ENCODE results near the gene LAMA2.

The LAMA2 gene

DNA sequence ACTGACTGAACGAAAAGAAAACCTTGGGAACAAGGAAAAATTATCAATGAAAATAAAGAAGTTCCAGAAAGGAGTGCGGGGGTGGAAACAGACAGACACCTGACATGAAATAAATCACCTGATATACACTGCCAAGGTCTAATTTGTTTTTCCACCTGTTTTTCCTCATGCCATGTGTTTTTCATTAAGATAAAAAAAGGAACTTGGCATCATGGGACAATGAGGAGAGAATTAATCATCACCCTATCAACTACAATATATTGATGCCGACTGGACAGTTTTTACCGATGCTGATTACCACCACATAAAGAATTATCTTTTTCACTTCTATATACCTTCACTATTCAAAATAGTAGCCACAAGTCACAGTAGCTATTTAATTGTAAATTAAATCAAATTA, 593.9 kb downstream of the LAMA2 start:
- Histone ChIP-seq H3K4me3 (ENCODE audit: low read length) (no peak overlapping the region), H3K36me3 (ENCODE audit: control insufficient read depth, insufficient read depth, low read length) (no peaks in the 10 kb centered on the region), H3K4me1 (ENCODE audit: control insufficient read depth, insufficient read depth, low read length) (no peaks in the 10 kb centered on the region), H3K27ac (ENCODE audit: low read length) (no peak overlapping the region), H3K9me3 (ENCODE audit: control insufficient read depth, insufficient read depth, low read length) (no peaks in the 10 kb centered on the region), H3K27me3 (ENCODE audit: control insufficient read depth, insufficient read depth, low read length) (no peaks in the 10 kb centered on the region)
- no CpG with 5 or more reads among the region's 4 CpGs for WGBS (ENCODE audit: insufficient coverage, insufficient read length)
- no peak for DNase-seq (ENCODE audit: low read depth, low spot score)

DNA sequence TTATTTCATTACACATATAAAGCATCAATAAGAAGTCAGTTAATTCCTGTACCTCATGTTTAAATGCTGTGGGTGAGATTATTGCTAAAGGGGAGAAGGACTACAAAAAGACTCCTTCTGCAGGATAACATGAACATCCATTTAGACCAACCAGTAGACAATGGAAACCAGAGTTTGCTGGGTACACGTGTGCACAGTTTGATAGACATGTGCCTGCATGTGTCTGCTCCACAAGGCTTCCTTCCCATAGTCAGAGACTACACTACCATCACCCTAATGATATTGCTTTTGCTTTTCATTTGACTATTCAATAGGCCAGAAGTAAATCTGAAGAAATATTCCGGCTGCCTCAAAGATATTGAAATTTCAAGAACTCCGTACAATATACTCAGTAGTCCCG, 595.4 kb downstream of the LAMA2 start:
- H3K27ac ChIP-seq (ENCODE audit: low read length), result no peak overlapping the region

DNA sequence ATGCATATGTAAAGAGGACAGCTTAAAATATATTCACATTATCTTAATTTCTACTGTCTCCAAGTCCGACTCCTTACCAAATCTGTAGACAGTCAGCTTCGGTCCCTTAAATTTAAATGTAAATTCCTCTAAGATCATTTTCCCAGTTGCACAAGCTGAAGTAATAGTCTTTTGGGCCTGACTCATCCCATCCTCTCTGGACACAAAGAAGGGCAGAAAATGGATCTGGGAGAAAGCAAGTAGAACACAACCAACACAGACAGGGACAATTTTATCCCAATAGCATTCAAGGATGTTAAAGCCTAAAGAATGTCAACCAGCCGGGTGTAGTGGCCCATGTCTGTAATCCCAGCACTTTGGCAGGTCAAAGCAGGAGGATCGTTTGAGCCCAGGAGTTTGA, 598.8 kb downstream of the LAMA2 start:
- no peaks in the 10 kb centered on the region for H3K9me3 ChIP-seq (ENCODE audit: control insufficient read depth, insufficient read depth, low read length)
- H3K27ac ChIP-seq (ENCODE audit: low read length), result no peak overlapping the region
- H3K4me1 ChIP-seq (ENCODE audit: control insufficient read depth, insufficient read depth, low read length), result no peaks in the 10 kb centered on the region
- DNase-seq (ENCODE audit: low read depth, low spot score), result no peak
- H3K4me3 ChIP-seq (ENCODE audit: low read length), result no peak overlapping the region
- H3K27me3 ChIP-seq (ENCODE audit: control insufficient read depth, insufficient read depth, low read length), result no peaks in the 10 kb centered on the region
- H3K36me3 ChIP-seq (ENCODE audit: control insufficient read depth, insufficient read depth, low read length), result no peaks in the 10 kb centered on the region
- WGBS (ENCODE audit: insufficient coverage, insufficient read length), result no CpG with 5 or more reads among the region's 4 CpGs

More for the DNA sequence above, 595.4 kb downstream of the LAMA2 start:
- Histone ChIP-seq H3K27me3 (ENCODE audit: control insufficient read depth, insufficient read depth, low read length) (no peaks in the 10 kb centered on the region), H3K4me1 (ENCODE audit: control insufficient read depth, insufficient read depth, low read length) (no peaks in the 10 kb centered on the region), H3K9me3 (ENCODE audit: control insufficient read depth, insufficient read depth, low read length) (no peaks in the 10 kb centered on the region), H3K4me3 (ENCODE audit: low read length) (no peak overlapping the region), H3K36me3 (ENCODE audit: control insufficient read depth, insufficient read depth, low read length) (no peaks in the 10 kb centered on the region)
- WGBS (ENCODE audit: insufficient coverage, insufficient read length), result no CpG with 5 or more reads among the region's 4 CpGs
- DNase-seq (ENCODE audit: low read depth, low spot score), result no peak

DNA sequence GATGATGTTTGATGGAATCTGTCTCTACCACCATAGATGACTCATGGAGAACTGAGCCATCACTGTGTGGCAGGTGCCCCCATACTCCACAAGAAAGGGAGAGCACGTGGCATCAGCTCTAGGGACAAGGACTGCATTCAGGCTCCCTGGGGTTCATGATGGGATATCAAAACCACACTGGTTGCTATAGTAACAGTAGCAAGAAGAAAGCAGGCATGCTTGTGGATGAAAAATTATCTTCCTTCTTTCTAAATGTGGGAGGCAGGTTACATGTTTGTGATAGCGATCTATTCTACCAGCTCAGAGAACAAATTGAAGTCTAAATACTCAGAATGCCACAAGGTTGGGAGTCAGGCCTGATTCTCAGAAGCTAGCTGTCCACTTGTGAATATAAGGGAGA, 602.8 kb downstream of the LAMA2 start:
- Histone ChIP-seq H3K27me3 (ENCODE audit: control insufficient read depth, insufficient read depth, low read length) (no peaks in the 10 kb centered on the region), H3K27ac (ENCODE audit: low read length) (no peak overlapping the region), H3K4me1 (ENCODE audit: control insufficient read depth, insufficient read depth, low read length) (no peaks in the 10 kb centered on the region), H3K4me3 (ENCODE audit: low read length) (no peak overlapping the region), H3K36me3 (ENCODE audit: control insufficient read depth, insufficient read depth, low read length) (no peaks in the 10 kb centered on the region), H3K9me3 (ENCODE audit: control insufficient read depth, insufficient read depth, low read length) (no peaks in the 10 kb centered on the region)
- no peak for DNase-seq (ENCODE audit: low read depth, low spot score)
- no CpG with 5 or more reads among the region's 2 CpGs for whole genome bisulfite sequencing (ENCODE audit: insufficient coverage, insufficient read length)

DNA sequence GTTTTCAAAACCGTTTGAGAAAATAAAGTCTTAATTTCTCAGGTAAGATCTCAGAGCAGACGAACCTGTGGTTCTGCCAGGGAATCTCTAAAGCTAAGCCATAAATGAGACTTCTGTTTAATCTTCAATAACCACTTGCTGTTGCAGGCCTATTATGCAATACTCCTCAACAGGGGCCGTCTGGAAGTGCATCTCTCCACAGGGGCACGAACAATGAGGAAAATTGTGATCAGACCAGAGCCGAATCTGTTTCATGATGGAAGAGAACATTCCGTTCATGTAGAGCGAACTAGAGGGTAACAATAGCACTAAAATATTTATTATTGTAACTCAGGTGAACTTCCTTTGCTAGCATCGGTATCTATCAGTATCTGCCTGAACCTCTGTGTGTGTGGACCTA, 603.4 kb downstream of the LAMA2 start:
- Histone ChIP-seq H3K4me3 (ENCODE audit: low read length) (no peak overlapping the region), H3K27ac (ENCODE audit: low read length) (no peak overlapping the region), H3K4me1 (ENCODE audit: control insufficient read depth, insufficient read depth, low read length) (no peaks in the 10 kb centered on the region), H3K36me3 (ENCODE audit: control insufficient read depth, insufficient read depth, low read length) (no peaks in the 10 kb centered on the region), H3K27me3 (ENCODE audit: control insufficient read depth, insufficient read depth, low read length) (no peaks in the 10 kb centered on the region), H3K9me3 (ENCODE audit: control insufficient read depth, insufficient read depth, low read length) (no peaks in the 10 kb centered on the region)
- WGBS (ENCODE audit: insufficient coverage, insufficient read length), result no CpG with 5 or more reads among the region's 8 CpGs
- DNase-seq (ENCODE audit: low read depth, low spot score), result no peak

DNA sequence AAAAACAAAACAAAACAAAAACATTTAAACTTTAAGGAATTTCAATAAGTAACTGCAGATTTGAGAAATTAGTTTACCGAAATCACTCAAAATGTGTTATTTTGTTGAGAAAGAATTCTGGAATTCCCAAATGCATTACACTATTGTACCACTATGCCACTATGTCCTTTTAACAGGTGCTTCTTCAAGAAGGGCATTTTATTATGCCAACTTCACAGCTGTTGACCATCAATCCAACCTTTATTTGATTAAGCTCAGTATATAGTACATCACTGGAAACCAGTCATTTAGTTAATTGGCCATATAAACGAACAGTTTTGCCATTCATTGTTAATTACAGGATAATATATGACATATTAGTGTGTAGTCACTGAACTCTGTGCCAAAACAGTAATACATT, 605.4 kb downstream of the LAMA2 start:
- DNase-seq (ENCODE audit: low read depth, low spot score), result no peak
- Histone ChIP-seq H3K9me3 (ENCODE audit: control insufficient read depth, insufficient read depth, low read length) (no peaks in the 10 kb centered on the region), H3K27ac (ENCODE audit: low read length) (no peak overlapping the region), H3K4me3 (ENCODE audit: low read length) (no peak overlapping the region), H3K4me1 (ENCODE audit: control insufficient read depth, insufficient read depth, low read length) (no peaks in the 10 kb centered on the region), H3K36me3 (ENCODE audit: control insufficient read depth, insufficient read depth, low read length) (no peaks in the 10 kb centered on the region), H3K27me3 (ENCODE audit: control insufficient read depth, insufficient read depth, low read length) (no peaks in the 10 kb centered on the region)
- WGBS (ENCODE audit: insufficient coverage, insufficient read length), result no CpG with 5 or more reads among the region's 2 CpGs

DNA sequence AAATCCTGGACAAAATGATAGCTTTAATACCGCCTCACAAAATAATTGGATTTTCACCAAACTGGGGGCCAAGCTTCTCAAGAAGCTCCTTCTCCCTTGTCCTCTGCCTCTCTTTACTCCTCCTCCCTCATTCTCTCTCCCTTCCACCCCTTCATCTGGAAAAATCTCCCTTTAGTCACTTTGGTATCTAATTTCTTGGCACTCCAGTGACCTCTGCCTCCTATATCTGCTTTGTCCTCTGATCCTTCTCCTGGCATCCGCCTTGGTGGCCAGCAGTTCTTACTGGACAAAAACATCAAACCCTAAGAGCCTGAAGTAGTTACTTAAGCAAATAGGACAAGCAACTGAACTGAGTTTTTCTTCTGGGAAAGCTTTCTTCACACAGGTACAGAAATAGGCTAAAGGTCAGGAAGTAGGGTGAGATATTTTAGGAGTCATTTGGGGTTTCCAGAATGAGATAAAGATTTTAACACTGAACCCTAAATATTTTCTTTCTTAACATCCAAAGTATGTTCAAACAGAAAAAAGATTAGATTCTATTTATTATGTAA, 606.4 kb downstream of the LAMA2 start:
- H3K36me3 ChIP-seq (ENCODE audit: control insufficient read depth, insufficient read depth, low read length), result no peaks in the 10 kb centered on the region
- WGBS (ENCODE audit: insufficient coverage, insufficient read length), result no CpG with 5 or more reads among the region's 2 CpGs
- H3K27me3 ChIP-seq (ENCODE audit: control insufficient read depth, insufficient read depth, low read length), result no peaks in the 10 kb centered on the region
- no peaks in the 10 kb centered on the region for H3K9me3 ChIP-seq (ENCODE audit: control insufficient read depth, insufficient read depth, low read length)
- no peak for DNase-seq (ENCODE audit: low read depth, low spot score)
- no peak overlapping the region for H3K4me3 ChIP-seq (ENCODE audit: low read length)
- no peaks in the 10 kb centered on the region for H3K4me1 ChIP-seq (ENCODE audit: control insufficient read depth, insufficient read depth, low read length)
- H3K27ac ChIP-seq (ENCODE audit: low read length), result no peak overlapping the region

DNA sequence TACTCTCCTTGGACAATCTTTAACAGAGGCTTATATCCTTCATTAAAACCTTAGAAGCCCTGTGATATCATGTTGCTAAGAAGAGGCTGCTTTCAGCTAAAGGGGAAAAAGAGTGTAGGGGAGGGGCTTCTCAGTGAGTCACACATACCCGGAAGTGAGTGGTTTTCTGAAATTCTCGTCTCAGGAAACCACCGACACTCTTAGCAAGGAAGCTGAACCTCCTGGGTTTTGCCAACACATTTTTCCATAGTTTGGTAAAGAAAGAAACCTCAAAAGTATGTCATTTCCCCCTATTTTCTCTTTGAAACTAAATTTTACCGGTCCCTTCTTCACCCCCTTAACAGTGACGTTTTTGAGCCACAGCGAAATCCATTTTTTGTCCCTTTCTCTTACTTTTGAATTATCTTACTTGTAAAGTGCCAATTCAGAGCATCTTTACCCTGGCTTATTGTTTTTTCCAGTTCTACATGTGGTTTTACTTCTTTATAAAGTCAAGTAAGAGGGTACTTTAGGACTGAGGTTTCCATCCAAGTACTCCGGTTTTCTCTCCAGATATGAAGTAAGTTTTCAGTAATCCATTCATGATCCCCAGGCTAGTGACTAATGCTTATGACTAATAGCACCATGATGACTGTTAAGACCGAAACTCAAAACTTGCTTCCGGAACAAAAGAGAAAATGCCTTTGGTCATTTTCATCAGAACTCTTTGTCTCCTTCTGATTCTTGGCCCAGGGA, 607.8 kb downstream of the LAMA2 start:
- no peaks in the 10 kb centered on the region for H3K4me1 ChIP-seq (ENCODE audit: control insufficient read depth, insufficient read depth, low read length)
- no peaks in the 10 kb centered on the region for H3K27me3 ChIP-seq (ENCODE audit: control insufficient read depth, insufficient read depth, low read length)
- H3K4me3 ChIP-seq (ENCODE audit: low read length), result no peak overlapping the region
- no peak overlapping the region for H3K27ac ChIP-seq (ENCODE audit: low read length)
- no CpG with 5 or more reads among the region's 9 CpGs for WGBS (ENCODE audit: insufficient coverage, insufficient read length)
- no peaks in the 10 kb centered on the region for H3K9me3 ChIP-seq (ENCODE audit: control insufficient read depth, insufficient read depth, low read length)
- no peak for DNase-seq (ENCODE audit: low read depth, low spot score)
- no peaks in the 10 kb centered on the region for H3K36me3 ChIP-seq (ENCODE audit: control insufficient read depth, insufficient read depth, low read length)

DNA sequence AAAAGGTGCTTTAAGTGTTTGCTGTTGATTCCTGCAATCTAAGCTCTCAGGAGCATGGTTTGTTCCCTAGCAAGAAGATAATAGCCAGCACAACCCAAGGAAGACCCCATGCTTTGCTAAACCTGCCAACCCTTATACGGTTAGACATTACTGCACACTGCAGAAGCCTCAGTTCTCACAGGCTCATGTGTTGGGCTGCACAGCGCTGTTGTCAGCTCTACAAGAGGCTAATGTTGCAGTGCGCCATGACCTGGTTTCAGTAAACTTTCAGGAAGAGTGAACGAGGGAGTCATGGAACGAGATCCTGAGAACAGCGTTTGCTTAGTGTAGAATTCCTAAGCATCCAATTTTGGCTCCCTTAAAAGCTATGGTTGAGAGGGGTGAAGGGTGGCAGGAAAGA, 608.5 kb downstream of the LAMA2 start:
- no peaks in the 10 kb centered on the region for H3K36me3 ChIP-seq (ENCODE audit: control insufficient read depth, insufficient read depth, low read length)
- H3K27ac ChIP-seq (ENCODE audit: low read length), result no peak overlapping the region
- H3K4me1 ChIP-seq (ENCODE audit: control insufficient read depth, insufficient read depth, low read length), result no peaks in the 10 kb centered on the region
- no peaks in the 10 kb centered on the region for H3K27me3 ChIP-seq (ENCODE audit: control insufficient read depth, insufficient read depth, low read length)
- no peak overlapping the region for H3K4me3 ChIP-seq (ENCODE audit: low read length)
- H3K9me3 ChIP-seq (ENCODE audit: control insufficient read depth, insufficient read depth, low read length), result no peaks in the 10 kb centered on the region
- WGBS (ENCODE audit: insufficient coverage, insufficient read length), result no CpG with 5 or more reads among the region's 6 CpGs
- no peak for DNase-seq (ENCODE audit: low read depth, low spot score)

DNA sequence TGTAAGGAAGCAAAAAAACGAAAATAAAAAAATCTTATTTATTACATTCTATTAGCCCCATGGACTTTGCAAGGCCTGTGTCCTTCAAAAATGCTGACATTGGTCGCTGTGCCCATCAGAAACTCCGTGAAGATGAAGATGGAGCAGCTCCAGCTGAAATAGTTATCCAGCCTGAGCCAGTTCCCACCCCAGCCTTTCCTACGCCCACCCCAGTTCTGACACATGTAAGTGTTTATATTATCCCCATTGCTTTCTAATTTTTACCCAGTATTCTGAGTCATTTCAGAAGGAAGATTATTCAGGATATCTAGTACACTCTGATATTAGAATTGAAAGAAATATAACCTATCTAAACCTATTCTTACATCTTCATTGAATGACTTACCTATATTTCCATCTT, 609.3 kb downstream of the LAMA2 start:
- H3K4me1 ChIP-seq (ENCODE audit: control insufficient read depth, insufficient read depth, low read length), result no peaks in the 10 kb centered on the region
- no peaks in the 10 kb centered on the region for H3K36me3 ChIP-seq (ENCODE audit: control insufficient read depth, insufficient read depth, low read length)
- H3K4me3 ChIP-seq (ENCODE audit: low read length), result no peak overlapping the region
- H3K9me3 ChIP-seq (ENCODE audit: control insufficient read depth, insufficient read depth, low read length), result no peaks in the 10 kb centered on the region
- WGBS (ENCODE audit: insufficient coverage, insufficient read length), result no CpG with 5 or more reads among the region's 4 CpGs
- H3K27ac ChIP-seq (ENCODE audit: low read length), result no peak overlapping the region
- H3K27me3 ChIP-seq (ENCODE audit: control insufficient read depth, insufficient read depth, low read length), result no peaks in the 10 kb centered on the region
- DNase-seq (ENCODE audit: low read depth, low spot score), result no peak

DNA sequence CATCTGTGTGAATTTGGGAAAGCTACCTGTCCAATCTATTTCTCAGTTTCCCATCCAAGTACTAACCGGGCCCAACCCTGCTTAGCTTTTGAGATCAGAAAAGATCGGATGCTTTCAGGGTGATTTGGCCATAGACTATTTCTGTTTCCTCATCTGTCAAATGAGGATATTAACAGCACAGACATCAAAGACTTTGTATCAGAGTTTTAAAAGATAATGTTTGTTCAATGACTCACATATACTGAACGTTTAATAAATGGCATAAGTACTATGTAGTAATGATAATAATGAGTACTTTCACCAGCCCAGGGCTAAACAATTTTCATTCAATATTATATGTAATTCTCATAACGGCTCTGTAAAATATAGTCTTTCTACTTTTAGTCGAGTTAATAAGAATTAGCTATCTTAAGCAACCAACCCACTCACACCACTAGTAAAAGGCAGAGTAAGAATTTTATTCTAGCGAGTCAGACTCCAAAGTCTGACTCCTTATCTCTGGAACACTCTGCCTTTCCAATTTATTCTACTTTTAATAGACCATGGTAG, 610.5 kb downstream of the LAMA2 start:
- Histone ChIP-seq H3K9me3 (ENCODE audit: control insufficient read depth, insufficient read depth, low read length) (no peaks in the 10 kb centered on the region), H3K4me1 (ENCODE audit: control insufficient read depth, insufficient read depth, low read length) (no peaks in the 10 kb centered on the region), H3K27me3 (ENCODE audit: control insufficient read depth, insufficient read depth, low read length) (no peaks in the 10 kb centered on the region), H3K27ac (ENCODE audit: low read length) (no peak overlapping the region), H3K4me3 (ENCODE audit: low read length) (no peak overlapping the region), H3K36me3 (ENCODE audit: control insufficient read depth, insufficient read depth, low read length) (no peaks in the 10 kb centered on the region)
- WGBS (ENCODE audit: insufficient coverage, insufficient read length), result no CpG with 5 or more reads among the region's 6 CpGs
- no peak for DNase-seq (ENCODE audit: low read depth, low spot score)
